Glutamatergic neuron (in vitro differentiated cells): Measurements from ENCODE around the gene TNS3. TPM values are rescaled to one million over a fixed set of nuclear protein-coding genes. Genes with fewer than 3 reads are reported as not detected.

Experiments used
- DNase-seq: peaks from one replicate; pipeline ENCODE4 v3.0.0; 2022
- H3K27ac Mint-ChIP-seq: one replicate; pipeline ENCODE4 v1.8.0; 2020; ENCODE audit warnings: mild to moderate bottlenecking, mixed read lengths, inconsistent platforms; ENCODE audit not compliant: unreplicated experiment
- H3K27me3 Mint-ChIP-seq: one replicate; pipeline ENCODE4 v1.8.0; 2020; ENCODE audit warnings: mild to moderate bottlenecking, moderate library complexity, mixed read lengths, inconsistent platforms; ENCODE audit not compliant: unreplicated experiment
- H3K36me3 Mint-ChIP-seq: one replicate; pipeline ENCODE4 v1.8.0; 2020; ENCODE audit warnings: mild to moderate bottlenecking, mixed read lengths, inconsistent platforms; ENCODE audit not compliant: unreplicated experiment
- H3K4me1 Mint-ChIP-seq: one replicate; pipeline ENCODE4 v1.8.0; 2020; ENCODE audit warnings: mild to moderate bottlenecking, low read depth, mixed read lengths, inconsistent platforms; ENCODE audit not compliant: unreplicated experiment
- H3K4me3 Mint-ChIP-seq: one replicate; pipeline ENCODE4 v1.8.0; 2020; ENCODE audit warnings: mild to moderate bottlenecking, mixed read lengths, inconsistent platforms; ENCODE audit not compliant: unreplicated experiment
- H3K9me3 Mint-ChIP-seq: one replicate; pipeline ENCODE4 v1.8.0; 2020; ENCODE audit warnings: mild to moderate bottlenecking, moderate library complexity, mixed read lengths, inconsistent platforms; ENCODE audit not compliant: unreplicated experiment
- total RNA-seq: library from RNA; stranded (reverse); fragmentation: NEBNext Ultra II Directional; extraction: Animal tissue kit (Norgen Biotek cat#: 25700); gene quantifications from one replicate; pipeline ENCODE4 v1.2.1, GENCODE V29; 2021; ENCODE audit not compliant: unreplicated experiment
- TF ChIP-seq, protein P1 (sequence below): fragments of 200-600 bp; sonication (generic); IDR thresholded peaks from one replicate; pipeline ENCODE4 v1.5.0; 2021; ENCODE audit not compliant: partially characterized antibody, unreplicated experiment

TNS3 gene
- total RNA-seq, 1 donor from 2014 or later = 3.8 TPM

DNA sequence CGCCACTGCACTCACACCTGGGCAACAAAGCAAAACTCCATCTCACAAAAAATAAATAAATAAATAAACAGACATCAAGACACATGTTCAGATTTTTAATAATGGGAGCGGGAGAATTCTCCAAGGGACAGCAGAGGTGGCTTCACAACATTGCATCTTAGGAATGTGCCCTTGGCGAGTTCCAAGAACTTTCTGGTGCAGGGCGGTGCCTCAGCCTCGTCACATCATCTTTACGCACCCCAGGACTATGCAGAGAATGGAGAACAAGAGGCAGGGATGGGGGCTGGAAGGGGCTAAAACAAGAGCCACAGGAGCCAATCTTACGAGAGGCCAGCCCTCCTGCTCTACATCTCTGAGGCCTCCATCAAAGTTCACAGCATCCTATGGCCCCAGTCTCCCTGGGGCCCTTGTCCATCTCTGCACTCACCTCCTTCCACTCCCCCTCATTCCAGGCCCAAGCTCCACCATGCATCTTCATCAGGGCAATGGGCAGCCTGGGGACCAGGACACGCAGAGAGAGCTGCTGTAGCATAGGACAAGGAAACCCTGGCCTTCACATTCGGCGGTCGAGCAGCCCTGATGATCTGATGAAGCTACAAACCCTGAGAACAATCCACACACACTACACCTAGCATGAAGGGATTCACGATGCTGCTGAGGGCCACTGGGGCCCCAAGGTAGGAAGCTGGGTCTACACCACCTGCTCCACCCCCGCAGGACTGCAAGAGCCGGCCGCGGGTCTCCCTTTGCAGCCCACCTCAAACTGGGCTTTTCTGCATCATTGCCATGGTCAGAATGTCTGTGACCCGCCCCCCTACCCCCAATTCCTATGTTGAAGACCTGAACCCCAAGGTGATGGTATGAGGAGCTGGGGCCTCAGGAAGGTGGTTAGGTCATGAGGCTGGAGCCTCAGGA is 22.3 kb downstream of the TNS3 start:
- Mint-ChIP-seq H3K36me3 (no peaks in the 10 kb centered on the region), H3K27ac (no peak overlapping the region), H3K27me3 (peaks cover 10% of the 10 kb centered on the region), H3K4me1 (no peaks in the 10 kb centered on the region), H3K9me3 (peaks cover under 1% of the 10 kb centered on the region), H3K4me3 (no peak overlapping the region)
- no peak for DNase-seq
- TF ChIP-seq, protein P1, sequence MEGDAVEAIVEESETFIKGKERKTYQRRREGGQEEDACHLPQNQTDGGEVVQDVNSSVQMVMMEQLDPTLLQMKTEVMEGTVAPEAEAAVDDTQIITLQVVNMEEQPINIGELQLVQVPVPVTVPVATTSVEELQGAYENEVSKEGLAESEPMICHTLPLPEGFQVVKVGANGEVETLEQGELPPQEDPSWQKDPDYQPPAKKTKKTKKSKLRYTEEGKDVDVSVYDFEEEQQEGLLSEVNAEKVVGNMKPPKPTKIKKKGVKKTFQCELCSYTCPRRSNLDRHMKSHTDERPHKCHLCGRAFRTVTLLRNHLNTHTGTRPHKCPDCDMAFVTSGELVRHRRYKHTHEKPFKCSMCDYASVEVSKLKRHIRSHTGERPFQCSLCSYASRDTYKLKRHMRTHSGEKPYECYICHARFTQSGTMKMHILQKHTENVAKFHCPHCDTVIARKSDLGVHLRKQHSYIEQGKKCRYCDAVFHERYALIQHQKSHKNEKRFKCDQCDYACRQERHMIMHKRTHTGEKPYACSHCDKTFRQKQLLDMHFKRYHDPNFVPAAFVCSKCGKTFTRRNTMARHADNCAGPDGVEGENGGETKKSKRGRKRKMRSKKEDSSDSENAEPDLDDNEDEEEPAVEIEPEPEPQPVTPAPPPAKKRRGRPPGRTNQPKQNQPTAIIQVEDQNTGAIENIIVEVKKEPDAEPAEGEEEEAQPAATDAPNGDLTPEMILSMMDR = no peak

DNA sequence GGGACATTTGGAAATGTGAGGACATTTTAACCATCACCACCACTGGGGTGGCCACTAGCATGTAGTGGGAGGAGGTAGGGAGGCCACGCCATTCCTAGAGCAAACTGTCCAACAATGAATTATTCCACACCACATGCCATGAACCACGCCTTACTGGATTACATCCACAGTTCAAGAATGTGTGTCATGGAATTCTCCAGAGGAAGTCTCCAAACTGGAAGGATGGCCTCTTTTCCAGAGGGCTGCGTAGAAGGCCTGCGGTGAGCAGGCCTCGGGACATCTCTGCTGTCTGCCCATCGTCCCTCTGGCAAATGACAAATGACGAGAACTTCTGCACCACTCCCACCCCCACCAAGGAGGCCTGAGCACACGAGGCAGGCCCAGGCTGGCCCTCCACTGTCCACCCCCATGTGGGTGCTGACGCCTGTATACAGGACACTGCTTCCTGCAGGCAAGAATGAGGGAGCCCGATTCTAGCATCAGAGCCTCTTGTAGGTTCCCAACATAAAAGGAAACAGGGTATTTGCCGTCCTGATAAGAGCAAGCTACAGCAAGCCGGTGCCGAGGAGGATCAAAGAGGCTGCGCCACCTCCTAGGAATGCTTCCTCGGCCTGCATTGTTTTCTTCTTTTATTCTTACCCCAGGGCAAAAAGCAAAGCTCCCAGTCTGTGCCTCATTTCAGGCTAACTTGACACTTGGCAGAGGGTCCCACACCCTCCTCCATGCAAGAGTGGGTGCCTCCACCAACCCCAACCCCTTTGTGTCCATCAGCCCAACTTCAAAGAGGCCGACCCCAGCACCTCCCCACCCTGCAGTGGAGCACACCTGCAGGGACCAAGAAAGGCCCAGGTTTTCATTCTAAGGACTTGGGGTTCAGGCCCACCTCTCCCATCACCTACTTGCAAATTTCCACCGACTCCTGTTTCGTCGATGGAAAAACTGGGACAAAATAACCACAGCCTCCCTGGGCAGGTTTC is 23.9 kb downstream of the TNS3 start:
- H3K4me3 Mint-ChIP-seq = no peak overlapping the region
- TF ChIP-seq, protein P1 = no peak
- no peaks in the 10 kb centered on the region for H3K4me1 Mint-ChIP-seq
- no peaks in the 10 kb centered on the region for H3K36me3 Mint-ChIP-seq
- no peak for DNase-seq
- peaks cover 10% of the 10 kb centered on the region for H3K27me3 Mint-ChIP-seq
- no peaks in the 10 kb centered on the region for H3K9me3 Mint-ChIP-seq
- no peak overlapping the region for H3K27ac Mint-ChIP-seq

DNA sequence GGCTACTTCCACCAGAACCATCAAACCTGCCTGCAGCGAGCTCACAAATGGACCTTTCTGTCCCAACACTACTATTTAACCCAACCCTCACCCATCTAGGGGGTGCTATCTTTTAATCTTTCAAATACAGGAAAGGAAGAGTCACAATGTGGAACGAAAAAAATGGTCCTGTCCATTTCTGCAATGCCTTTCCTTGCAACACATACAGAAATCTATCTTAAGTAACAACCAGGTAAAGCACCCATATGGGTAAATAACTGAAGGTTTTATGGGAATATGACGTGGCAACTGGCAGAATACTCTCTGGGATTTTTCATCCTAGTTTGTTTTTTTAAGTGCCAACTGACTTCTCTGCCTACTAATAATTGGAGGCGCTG is 24.6 kb downstream of the TNS3 start:
- DNase-seq = no peak
- TF ChIP-seq, protein P1 = no peak
- Mint-ChIP-seq H3K9me3 (no peaks in the 10 kb centered on the region), H3K27ac (no peak overlapping the region), H3K4me1 (peaks cover 2% of the 10 kb centered on the region), H3K4me3 (no peak overlapping the region), H3K36me3 (no peaks in the 10 kb centered on the region), H3K27me3 (peaks cover 10% of the 10 kb centered on the region)

DNA sequence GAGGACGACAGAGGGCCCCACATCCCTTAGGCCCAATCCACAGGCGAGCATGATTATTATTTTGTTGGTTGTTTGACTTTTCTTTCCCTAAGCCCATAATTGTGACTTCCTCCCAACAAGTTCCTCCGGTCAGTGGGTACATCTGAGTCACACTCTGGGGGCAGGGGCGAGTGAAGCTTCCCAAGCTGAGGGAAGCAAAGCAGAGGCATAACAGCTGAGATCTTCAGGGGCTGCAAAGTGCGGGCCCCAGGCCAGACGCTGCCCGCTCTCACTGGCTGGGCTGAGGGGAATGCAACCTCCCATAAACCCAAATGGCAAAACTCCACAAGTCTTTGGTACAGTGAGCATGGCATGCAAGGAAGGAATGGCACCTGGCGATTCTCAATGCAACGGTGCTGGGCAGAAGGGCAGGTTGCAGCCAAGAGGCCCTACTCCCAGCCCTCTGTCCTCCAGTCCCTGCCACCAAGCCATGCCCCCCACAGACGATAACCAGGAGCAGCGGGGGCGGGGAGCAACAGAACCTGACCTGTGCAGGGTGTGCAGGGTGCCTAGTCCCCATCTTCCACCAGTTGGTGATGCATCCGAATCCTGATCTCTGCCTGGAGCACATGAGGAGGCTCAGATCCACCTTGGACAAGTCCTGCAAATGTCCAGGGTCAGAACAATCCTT is 25.3 kb downstream of the TNS3 start:
- peaks cover 3% of the 10 kb centered on the region for H3K4me1 Mint-ChIP-seq
- H3K36me3 Mint-ChIP-seq = no peaks in the 10 kb centered on the region
- H3K4me3 Mint-ChIP-seq = no peak overlapping the region
- H3K27me3 Mint-ChIP-seq = peaks cover 10% of the 10 kb centered on the region
- no peak for DNase-seq
- no peak overlapping the region for H3K27ac Mint-ChIP-seq
- TF ChIP-seq, protein P1 = no peak
- H3K9me3 Mint-ChIP-seq = no peaks in the 10 kb centered on the region
